HG03135 (cell line): Measurements from ENCODE around the gene NOXA1.
"Not testable (repeated sequence)": the region's sequence is repeated elsewhere in the genome, so short reads cannot be mapped to it uniquely, and the experiment has no call there.

Experiments used
- ATAC-seq: cut with Tn5 transposase; IDR thresholded peaks from one replicate; pipeline ENCODE4 v1.9.1; 2021; ENCODE audit warnings: mild to moderate bottlenecking, moderate library complexity; ENCODE audit not compliant: unreplicated experiment

NOXA1 gene

GRCh38 chr9:137422604-137423513 lies at the start of gene NOXA1, which contains the start of gene EXD3:
NOXA1 (plus strand) TSS chr9:137423393; CDS start chr9:137423530, 137 bp downstream.
EXD3 (minus strand) TSS chr9:137423162; CDS start chr9:137395357, 27,805 bp downstream.
- peak; percentile 81 for ATAC-seq

- ATAC-seq = no peak
These were observed 49.6 kb upstream of the NOXA1 start for GRCh38 chr9:137373611-137373980.

- no peak for ATAC-seq
These were observed 48.9 kb upstream of the NOXA1 start for GRCh38 chr9:137374131-137374845.

- ATAC-seq = no peak
These were observed 47.7 kb upstream of the NOXA1 start for GRCh38 chr9:137375321-137376058.

GRCh38 chr9:137376386-137376785 lies 46.8 kb upstream of the NOXA1 start:
- ATAC-seq = no peak

- ATAC-seq = not testable (repeated sequence)
These were observed 44.3 kb upstream of the NOXA1 start for GRCh38 chr9:137378688-137379410.

- ATAC-seq = no peak
These were observed 43.4 kb upstream of the NOXA1 start for GRCh38 chr9:137379761-137380161.

- no peak for ATAC-seq
These were observed 43.0 kb upstream of the NOXA1 start for GRCh38 chr9:137380171-137380570.

GRCh38 chr9:137380606-137381005 lies 42.6 kb upstream of the NOXA1 start:
- ATAC-seq = no peak

- no peak for ATAC-seq
These were observed 41.4 kb upstream of the NOXA1 start for GRCh38 chr9:137381501-137382443.

- ATAC-seq = no peak
These were observed 40.6 kb upstream of the NOXA1 start for GRCh38 chr9:137382444-137383080.

GRCh38 chr9:137383081-137383783 lies 40.0 kb upstream of the NOXA1 start:
- no peak for ATAC-seq

GRCh38 chr9:137383784-137384756 lies 39.1 kb upstream of the NOXA1 start:
- ATAC-seq = no peak

GRCh38 chr9:137385061-137385655 lies 38.0 kb upstream of the NOXA1 start:
- no peak for ATAC-seq

- ATAC-seq = not testable (repeated sequence)
These were observed 36.6 kb upstream of the NOXA1 start for GRCh38 chr9:137386507-137387113.

GRCh38 chr9:137387114-137387890 lies 35.9 kb upstream of the NOXA1 start:
- no peak for ATAC-seq
